ENCODE measurements around the gene SLC4A1AP.

DNA sequence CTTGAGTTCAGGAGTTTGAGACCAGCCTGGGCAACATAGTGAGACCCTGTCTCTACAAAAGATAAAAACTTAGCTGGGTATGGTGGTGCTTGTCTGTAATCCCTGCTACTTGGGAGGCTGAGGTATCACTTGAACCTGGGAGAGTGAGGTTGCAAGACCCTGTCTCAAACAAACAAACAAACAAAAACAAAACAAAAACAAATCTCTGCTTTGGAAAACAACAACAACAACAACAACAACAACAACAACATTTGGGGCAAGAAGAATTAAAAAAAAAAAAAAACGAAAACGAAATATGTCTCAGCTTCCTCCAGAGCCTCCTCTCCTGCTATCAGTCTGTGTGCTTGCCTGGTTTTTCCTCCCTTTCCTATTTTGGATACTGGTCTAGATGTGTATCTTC is 16.9 kb downstream of the SLC4A1AP start:
- TF ChIP-seq, protein P1, sequence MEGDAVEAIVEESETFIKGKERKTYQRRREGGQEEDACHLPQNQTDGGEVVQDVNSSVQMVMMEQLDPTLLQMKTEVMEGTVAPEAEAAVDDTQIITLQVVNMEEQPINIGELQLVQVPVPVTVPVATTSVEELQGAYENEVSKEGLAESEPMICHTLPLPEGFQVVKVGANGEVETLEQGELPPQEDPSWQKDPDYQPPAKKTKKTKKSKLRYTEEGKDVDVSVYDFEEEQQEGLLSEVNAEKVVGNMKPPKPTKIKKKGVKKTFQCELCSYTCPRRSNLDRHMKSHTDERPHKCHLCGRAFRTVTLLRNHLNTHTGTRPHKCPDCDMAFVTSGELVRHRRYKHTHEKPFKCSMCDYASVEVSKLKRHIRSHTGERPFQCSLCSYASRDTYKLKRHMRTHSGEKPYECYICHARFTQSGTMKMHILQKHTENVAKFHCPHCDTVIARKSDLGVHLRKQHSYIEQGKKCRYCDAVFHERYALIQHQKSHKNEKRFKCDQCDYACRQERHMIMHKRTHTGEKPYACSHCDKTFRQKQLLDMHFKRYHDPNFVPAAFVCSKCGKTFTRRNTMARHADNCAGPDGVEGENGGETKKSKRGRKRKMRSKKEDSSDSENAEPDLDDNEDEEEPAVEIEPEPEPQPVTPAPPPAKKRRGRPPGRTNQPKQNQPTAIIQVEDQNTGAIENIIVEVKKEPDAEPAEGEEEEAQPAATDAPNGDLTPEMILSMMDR (conservative IDR thresholded peaks at IDR 0.05; ENCODE audit: low read depth, low read length): no peak
- no peak for TF ChIP-seq EZH2 (IDR thresholded peaks at IDR 0.05; ENCODE audit: borderline replicate concordance, low read depth, low read length, poor library complexity, severe bottlenecking)

All from A673 (cell line).